HEK293 (cell line): ENCODE data around the gene FBXL4.

ENCODE experiments used
- BCL11A ChIP-seq: fragments of 450-650 bp; formaldehyde crosslinking; IDR thresholded peaks from 2 replicates; pipeline ENCODE4 v1.5.1; 2016; ENCODE audit warnings: low read depth, missing biosample characterization, missing genetic modification characterization
- KLF17 ChIP-seq: fragments of 450-650 bp; formaldehyde crosslinking; IDR thresholded peaks from 2 replicates; pipeline ENCODE4 v1.5.1; 2016; ENCODE audit warnings: missing biosample characterization, missing genetic modification characterization
- OVOL3 ChIP-seq: fragments of 450-650 bp; formaldehyde crosslinking; IDR thresholded peaks from 2 replicates; pipeline ENCODE4 v1.5.1; 2016; ENCODE audit warnings: missing biosample characterization, missing genetic modification characterization
- REST ChIP-seq: fragments of 450-650 bp; formaldehyde crosslinking; IDR thresholded peaks from 2 replicates; pipeline ENCODE4 v1.5.1; 2016; ENCODE audit warnings: missing biosample characterization, missing genetic modification characterization
- SCRT2 ChIP-seq: fragments of 450-650 bp; formaldehyde crosslinking; IDR thresholded peaks from 2 replicates; pipeline ENCODE4 v1.5.1; 2016; ENCODE audit warnings: missing biosample characterization, missing genetic modification characterization
- WT1 ChIP-seq: fragments of 450-650 bp; formaldehyde crosslinking; IDR thresholded peaks from 2 replicates; pipeline ENCODE4 v1.5.1; 2016; ENCODE audit warnings: missing biosample characterization, missing genetic modification characterization
- ZFP69B ChIP-seq: fragments of 450-650 bp; formaldehyde crosslinking; IDR thresholded peaks from 2 replicates; pipeline ENCODE4 v1.5.1; 2016; ENCODE audit warnings: missing biosample characterization, missing genetic modification characterization
- ZNF169 ChIP-seq: fragments of 450-650 bp; formaldehyde crosslinking; IDR thresholded peaks from 2 replicates; pipeline ENCODE4 v1.5.1; 2016; ENCODE audit warnings: missing biosample characterization, missing genetic modification characterization
- ZNF202 ChIP-seq: fragments of 450-650 bp; formaldehyde crosslinking; IDR thresholded peaks from 2 replicates; pipeline ENCODE4 v1.5.1; 2016; ENCODE audit warnings: missing biosample characterization, missing genetic modification characterization, borderline replicate concordance
- ZNF214 ChIP-seq: fragments of 450-650 bp; formaldehyde crosslinking; IDR thresholded peaks from 2 replicates; pipeline ENCODE4 v1.5.1; 2017; ENCODE audit warnings: missing biosample characterization, mild to moderate bottlenecking, missing genetic modification characterization, borderline replicate concordance
- ZNF341 ChIP-seq: fragments of 450-650 bp; formaldehyde crosslinking; IDR thresholded peaks from 2 replicates; pipeline ENCODE4; 2016; ENCODE audit warnings: low read depth, missing biosample characterization, missing genetic modification characterization
- ZNF394 ChIP-seq: fragments of 450-650 bp; formaldehyde crosslinking; IDR thresholded peaks from 2 replicates; pipeline ENCODE4 v1.5.1; 2016; ENCODE audit warnings: missing biosample characterization, missing genetic modification characterization, mild to moderate bottlenecking, moderate library complexity, borderline replicate concordance
- ZNF473 ChIP-seq: fragments of 450-650 bp; formaldehyde crosslinking; IDR thresholded peaks from 2 replicates; pipeline ENCODE4 v1.5.1; 2017; ENCODE audit warnings: missing biosample characterization, missing genetic modification characterization
- ZNF555 ChIP-seq: fragments of 450-650 bp; formaldehyde crosslinking; conservative IDR thresholded peaks from 2 replicates; pipeline ENCODE4 v1.5.1; 2017; ENCODE audit warnings: missing biosample characterization, mild to moderate bottlenecking, missing genetic modification characterization, inconsistent platforms
- ZNF561 ChIP-seq: fragments of 450-650 bp; IDR thresholded peaks from 2 replicates; pipeline ENCODE4 v1.5.1; 2018; ENCODE audit warnings: missing biosample characterization, missing genetic modification characterization, borderline replicate concordance
- ZNF600 ChIP-seq: fragments of 450-650 bp; formaldehyde crosslinking; IDR thresholded peaks from 2 replicates; pipeline ENCODE4 v1.5.1; 2016; ENCODE audit warnings: missing biosample characterization, missing genetic modification characterization
- ZNF610 ChIP-seq: fragments of 450-650 bp; formaldehyde crosslinking; IDR thresholded peaks from 2 replicates; pipeline ENCODE4 v1.5.1; 2016; ENCODE audit warnings: missing biosample characterization, missing genetic modification characterization, borderline replicate concordance
- ZNF677 ChIP-seq: fragments of 450-650 bp; IDR thresholded peaks from 2 replicates; pipeline ENCODE4 v1.5.0; 2018; ENCODE audit warnings: missing biosample characterization, mild to moderate bottlenecking, missing genetic modification characterization, moderate library complexity
- ZNF791 ChIP-seq: fragments of 450-650 bp; formaldehyde crosslinking; IDR thresholded peaks from 2 replicates; pipeline ENCODE4 v1.5.1; 2016; ENCODE audit warnings: missing biosample characterization, missing genetic modification characterization
- ZNF792 ChIP-seq: fragments of 450-650 bp; formaldehyde crosslinking; IDR thresholded peaks from 2 replicates; pipeline ENCODE4 v1.5.1; 2016; ENCODE audit warnings: missing biosample characterization, missing genetic modification characterization
- TF ChIP-seq, protein P1 (sequence below): fragments of 450-650 bp; formaldehyde crosslinking; IDR thresholded peaks from 2 replicates; pipeline ENCODE4 v1.5.1; 2017; ENCODE audit warnings: missing biosample characterization, missing genetic modification characterization
- TF ChIP-seq, protein P2 (sequence below): fragments of 450-650 bp; formaldehyde crosslinking; IDR thresholded peaks from 2 replicates; pipeline ENCODE4 v1.5.1; 2016; ENCODE audit warnings: missing biosample characterization, missing genetic modification characterization
- TF ChIP-seq, protein P3 (sequence below): fragments of 450-650 bp; formaldehyde crosslinking; IDR thresholded peaks from 2 replicates; pipeline ENCODE4 v1.5.1; 2016; ENCODE audit warnings: missing biosample characterization, missing genetic modification characterization

Gene FBXL4

GRCh38 chr6:98845211-98846020, 102.3 kb downstream of the FBXL4 start (continued):
- TF ChIP-seq REST (tag by site-specific recombination) = peak; percentile 49; the same call in 1 of the 2 replicates
- TF ChIP-seq OVOL3 (tag by site-specific recombination) = no peak
- TF ChIP-seq ZNF214 (tag by site-specific recombination) = no peak
- TF ChIP-seq BCL11A (tag by site-specific recombination) = no peak
- no peak for TF ChIP-seq ZNF791 (tag by site-specific recombination)
- TF ChIP-seq ZNF169 (tag by site-specific recombination) = no peak
- TF ChIP-seq KLF17 (tag by site-specific recombination) = 0 out of 2 replicates have a peak, but pooled peaks have one; percentile 45
- TF ChIP-seq WT1 = peak; percentile 44; the same call in 1 of the 2 replicates
- peak; percentile 22; the same call in 1 of the 2 replicates for TF ChIP-seq ZNF561 (tag by site-specific recombination)
- no peak for TF ChIP-seq ZNF473
- TF ChIP-seq ZNF677 = no peak
- no peak for TF ChIP-seq ZNF610 (tag by site-specific recombination)
- TF ChIP-seq ZFP69B (tag by site-specific recombination) = peak; percentile 84
- TF ChIP-seq ZNF394 (tag by site-specific recombination) = peak; percentile 44; the same call in 1 of the 2 replicates
- TF ChIP-seq, protein P1, sequence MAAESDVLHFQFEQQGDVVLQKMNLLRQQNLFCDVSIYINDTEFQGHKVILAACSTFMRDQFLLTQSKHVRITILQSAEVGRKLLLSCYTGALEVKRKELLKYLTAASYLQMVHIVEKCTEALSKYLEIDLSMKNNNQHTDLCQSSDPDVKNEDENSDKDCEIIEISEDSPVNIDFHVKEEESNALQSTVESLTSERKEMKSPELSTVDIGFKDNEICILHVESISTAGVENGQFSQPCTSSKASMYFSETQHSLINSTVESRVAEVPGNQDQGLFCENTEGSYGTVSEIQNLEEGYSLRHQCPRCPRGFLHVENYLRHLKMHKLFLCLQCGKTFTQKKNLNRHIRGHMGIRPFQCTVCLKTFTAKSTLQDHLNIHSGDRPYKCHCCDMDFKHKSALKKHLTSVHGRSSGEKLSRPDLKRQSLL (tag by site-specific recombination) = no peak
- no peak for TF ChIP-seq SCRT2 (tag by site-specific recombination)
- TF ChIP-seq ZNF341 (tag by site-specific recombination) = no peak; the same call in 1 of the 2 replicates
- no peak for TF ChIP-seq ZNF555 (tag by site-specific recombination)
- TF ChIP-seq ZNF202 (tag by site-specific recombination) = 0 out of 2 replicates have a peak, but pooled peaks have one; percentile 32
- 0 out of 2 replicates have a peak, but pooled peaks have one; percentile 45 for TF ChIP-seq ZNF600 (tag by site-specific recombination)
- no peak for TF ChIP-seq ZNF792 (tag by site-specific recombination)
- TF ChIP-seq, protein P2, sequence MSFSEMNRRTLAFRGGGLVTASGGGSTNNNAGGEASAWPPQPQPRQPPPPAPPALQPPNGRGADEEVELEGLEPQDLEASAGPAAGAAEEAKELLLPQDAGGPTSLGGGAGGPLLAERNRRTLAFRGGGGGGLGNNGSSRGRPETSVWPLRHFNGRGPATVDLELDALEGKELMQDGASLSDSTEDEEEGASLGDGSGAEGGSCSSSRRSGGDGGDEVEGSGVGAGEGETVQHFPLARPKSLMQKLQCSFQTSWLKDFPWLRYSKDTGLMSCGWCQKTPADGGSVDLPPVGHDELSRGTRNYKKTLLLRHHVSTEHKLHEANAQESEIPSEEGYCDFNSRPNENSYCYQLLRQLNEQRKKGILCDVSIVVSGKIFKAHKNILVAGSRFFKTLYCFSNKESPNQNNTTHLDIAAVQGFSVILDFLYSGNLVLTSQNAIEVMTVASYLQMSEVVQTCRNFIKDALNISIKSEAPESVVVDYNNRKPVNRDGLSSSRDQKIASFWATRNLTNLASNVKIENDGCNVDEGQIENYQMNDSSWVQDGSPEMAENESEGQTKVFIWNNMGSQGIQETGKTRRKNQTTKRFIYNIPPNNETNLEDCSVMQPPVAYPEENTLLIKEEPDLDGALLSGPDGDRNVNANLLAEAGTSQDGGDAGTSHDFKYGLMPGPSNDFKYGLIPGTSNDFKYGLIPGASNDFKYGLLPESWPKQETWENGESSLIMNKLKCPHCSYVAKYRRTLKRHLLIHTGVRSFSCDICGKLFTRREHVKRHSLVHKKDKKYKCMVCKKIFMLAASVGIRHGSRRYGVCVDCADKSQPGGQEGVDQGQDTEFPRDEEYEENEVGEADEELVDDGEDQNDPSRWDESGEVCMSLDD (tag by site-specific recombination) = no peak; the same call in 1 of the 2 replicates
- TF ChIP-seq, protein P3, sequence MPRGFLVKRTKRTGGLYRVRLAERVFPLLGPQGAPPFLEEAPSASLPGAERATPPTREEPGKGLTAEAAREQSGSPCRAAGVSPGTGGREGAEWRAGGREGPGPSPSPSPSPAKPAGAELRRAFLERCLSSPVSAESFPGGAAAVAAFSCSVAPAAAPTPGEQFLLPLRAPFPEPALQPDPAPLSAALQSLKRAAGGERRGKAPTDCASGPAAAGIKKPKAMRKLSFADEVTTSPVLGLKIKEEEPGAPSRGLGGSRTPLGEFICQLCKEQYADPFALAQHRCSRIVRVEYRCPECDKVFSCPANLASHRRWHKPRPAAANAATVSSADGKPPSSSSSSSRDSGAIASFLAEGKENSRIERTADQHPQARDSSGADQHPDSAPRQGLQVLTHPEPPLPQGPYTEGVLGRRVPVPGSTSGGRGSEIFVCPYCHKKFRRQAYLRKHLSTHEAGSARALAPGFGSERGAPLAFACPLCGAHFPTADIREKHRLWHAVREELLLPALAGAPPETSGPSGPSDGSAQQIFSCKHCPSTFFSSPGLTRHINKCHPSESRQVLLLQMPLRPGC (tag by site-specific recombination) = no peak
